ENCODE data around the gene NME1. TPM values are rescaled to one million over a fixed set of nuclear protein-coding genes. Genes with fewer than 3 reads are reported as not detected.
"Not testable (repeated sequence)": the region's sequence is repeated elsewhere in the genome, so short reads cannot be mapped to it uniquely, and the experiment has no call there.

NME1 gene
- total RNA-seq (10 to 100 TPM; 11.0 to 15.6 TPM), total RNA-seq (0.72 to 126 (median 4.9) reads per million in 172 experiments)
- 22.3 TPM for polyA plus RNA-seq (2013, experiment 1 of 2)
- 16.9 TPM for polyA plus RNA-seq (2013, experiment 2 of 2)

GRCh38 chr17:51153210-51154072 is at the start of gene NME1:
NME1 (plus strand) TSS chr17:51153559; CDS start chr17:51155655, 2,096 bp downstream.
- H3K4me1 ChIP-seq (ENCODE audit: insufficient read depth, low read length) = peaks cover 20% of the 10 kb centered on the region
- H3K9me3 Mint-ChIP-seq = no peaks in the 10 kb centered on the region

GRCh38 chr17:51107778-51108177 is 45.6 kb upstream of the NME1 start:
- peaks cover 18% of the 10 kb centered on the region for H3K4me1 Mint-ChIP-seq (ENCODE audit: low read depth)
- H3K27me3 Mint-ChIP-seq = no peaks in the 10 kb centered on the region
- no peaks in the 10 kb centered on the region for H3K9me3 Mint-ChIP-seq
- Histone ChIP-seq H3K36me3 (ENCODE audit: insufficient read depth, low read length) (no peaks in the 10 kb centered on the region), H3K4me3 (ENCODE audit: low read length) (no peak overlapping the region), H3K27me3 (ENCODE audit: control insufficient read depth in 1 of 2, insufficient read depth in 2 of 2, low read length in 2 of 2) (no peaks in the 10 kb centered on the region), H3K9me3 (ENCODE audit: control insufficient read depth in 1 of 2, insufficient read depth in 1 of 2, low read length in 2 of 2) (no peaks in the 10 kb centered on the region), H3K4me1 (ENCODE audit: insufficient read depth, low read length) (peaks cover 6% of the 10 kb centered on the region), H3K27ac (ENCODE audit: low read depth in 1 of 2, low read length in 2 of 2) (no peak overlapping the region)
- no peak for TF ChIP-seq CTCF (IDR thresholded peaks at IDR 0.05)
- intact Hi-C loops (cut with DNase I, micrococcal nuclease) = no loop called here
- no peak overlapping the region for H3K27ac Mint-ChIP-seq
- no peak overlapping the region for H3K4me3 Mint-ChIP-seq
- peaks cover 19% of the 10 kb centered on the region for H3K36me3 Mint-ChIP-seq (ENCODE audit: low read depth)
- DNase-seq = no peak
- ChIA-PET CTCF (interaction anchor here (1.5 kb wide), 1 partner anchor 46 kb away, joined by 3 read pairs; the partner anchor contains the start of gene NME1), POLR2A (no interaction called here)
- no peak for ATAC-seq (ENCODE audit: poor library complexity)

More at GRCh38 chr17:51153210-51154072, at the start of gene NME1:
- no peaks in the 10 kb centered on the region for H3K36me3 ChIP-seq (ENCODE audit: insufficient read depth, low read length)
- Mint-ChIP-seq H3K27ac (no peak within 1 kb of the TSS), H3K4me1 (ENCODE audit: low read depth) (peaks cover 13% of the 10 kb centered on the region), H3K4me3 (no peak within 1 kb of the TSS), H3K36me3 (ENCODE audit: low read depth) (peaks cover 14% of the 10 kb centered on the region), H3K27me3 (no peaks in the 10 kb centered on the region)
- H3K27me3 ChIP-seq (ENCODE audit: control insufficient read depth in 1 of 2, insufficient read depth in 2 of 2, low read length in 2 of 2) = no peaks in the 10 kb centered on the region
- H3K9me3 ChIP-seq (ENCODE audit: control insufficient read depth in 1 of 2, insufficient read depth in 1 of 2, low read length in 2 of 2) = no peaks in the 10 kb centered on the region
- DNase-seq = peak; percentile 93 to 99 (median 96)
- ChIA-PET POLR2A (interaction anchor here (0.6 to 2.1 kb wide), 22 partner anchors 9 to 845 kb away, joined by 3 to 40 read pairs (median 4); partner anchors contain the start of genes ANKRD40, LUC7L3, MBTD1 and NME2), CTCF (interaction anchor here (0.5 to 2.9 kb wide), 40 partner anchors 9 to 756 kb away, joined by 3 to 67 read pairs (median 4); partner anchors contain the start of genes LRRC59, NME2, SPAG9 and UTP18)
- H3K4me3 ChIP-seq (ENCODE audit: low read length) = peak within 1 kb of the TSS; percentile 94
- H3K27ac ChIP-seq (ENCODE audit: low read depth in 1 of 2, low read length in 2 of 2) = peak within 1 kb of the TSS; percentile 53 to 74
- peak; percentile 81 for TF ChIP-seq CTCF (IDR thresholded peaks at IDR 0.05)
- peak; percentile 90 for ATAC-seq (ENCODE audit: poor library complexity)
- intact Hi-C loops (cut with DNase I, micrococcal nuclease) = loop anchor here (1.0 to 10.0 kb wide), 9 partner anchors 32 to 436 kb away; partner anchors contain the start of genes LUC7L3 (in 1 of the 2), MBTD1 (in 1 of the 2), SPAG9 (in 1 of the 2) and TOB1 (in 1 of the 2)

- H3K4me3 Mint-ChIP-seq, POLR2A ChIA-PET: not testable (repeated sequence)
Measured at GRCh38 chr17:51112303-51113222, 40.8 kb upstream of the NME1 start.

More at GRCh38 chr17:51112303-51113222, 40.8 kb upstream of the NME1 start:
- intact Hi-C loops (cut with DNase I, micrococcal nuclease); H3K27me3 Mint-ChIP-seq; H3K9me3 Mint-ChIP-seq; H3K27me3 ChIP-seq (ENCODE audit: control insufficient read depth in 1 of 2, insufficient read depth in 2 of 2, low read length in 2 of 2); CTCF ChIA-PET; ATAC-seq (ENCODE audit: poor library complexity); H3K36me3 ChIP-seq (ENCODE audit: insufficient read depth, low read length); H3K27ac ChIP-seq (ENCODE audit: low read depth in 1 of 2, low read length in 2 of 2); H3K36me3 Mint-ChIP-seq (ENCODE audit: low read depth); H3K4me3 ChIP-seq (ENCODE audit: low read length); H3K9me3 ChIP-seq (ENCODE audit: control insufficient read depth in 1 of 2, insufficient read depth in 1 of 2, low read length in 2 of 2); H3K27ac Mint-ChIP-seq: not testable (repeated sequence)
- peaks cover 28% of the 10 kb centered on the region for H3K4me1 Mint-ChIP-seq (ENCODE audit: low read depth)
- peaks cover 25% of the 10 kb centered on the region for H3K4me1 ChIP-seq (ENCODE audit: insufficient read depth, low read length)
- DNase-seq = peak in 2 of 14 experiments; percentile 23 to 32
